Glomerular visceral epithelial cell (primary cell): Measurements from ENCODE around the gene NLRX1.
"Not testable (repeated sequence)": the region's sequence is repeated elsewhere in the genome, so short reads cannot be mapped to it uniquely, and the experiment has no call there.

Source experiments
- DNase-seq: peaks from one replicate; pipeline ENCODE4 v3.0.0-alpha.2; 2016; ENCODE audit errors: extremely low spot score

NLRX1 gene, protein sequence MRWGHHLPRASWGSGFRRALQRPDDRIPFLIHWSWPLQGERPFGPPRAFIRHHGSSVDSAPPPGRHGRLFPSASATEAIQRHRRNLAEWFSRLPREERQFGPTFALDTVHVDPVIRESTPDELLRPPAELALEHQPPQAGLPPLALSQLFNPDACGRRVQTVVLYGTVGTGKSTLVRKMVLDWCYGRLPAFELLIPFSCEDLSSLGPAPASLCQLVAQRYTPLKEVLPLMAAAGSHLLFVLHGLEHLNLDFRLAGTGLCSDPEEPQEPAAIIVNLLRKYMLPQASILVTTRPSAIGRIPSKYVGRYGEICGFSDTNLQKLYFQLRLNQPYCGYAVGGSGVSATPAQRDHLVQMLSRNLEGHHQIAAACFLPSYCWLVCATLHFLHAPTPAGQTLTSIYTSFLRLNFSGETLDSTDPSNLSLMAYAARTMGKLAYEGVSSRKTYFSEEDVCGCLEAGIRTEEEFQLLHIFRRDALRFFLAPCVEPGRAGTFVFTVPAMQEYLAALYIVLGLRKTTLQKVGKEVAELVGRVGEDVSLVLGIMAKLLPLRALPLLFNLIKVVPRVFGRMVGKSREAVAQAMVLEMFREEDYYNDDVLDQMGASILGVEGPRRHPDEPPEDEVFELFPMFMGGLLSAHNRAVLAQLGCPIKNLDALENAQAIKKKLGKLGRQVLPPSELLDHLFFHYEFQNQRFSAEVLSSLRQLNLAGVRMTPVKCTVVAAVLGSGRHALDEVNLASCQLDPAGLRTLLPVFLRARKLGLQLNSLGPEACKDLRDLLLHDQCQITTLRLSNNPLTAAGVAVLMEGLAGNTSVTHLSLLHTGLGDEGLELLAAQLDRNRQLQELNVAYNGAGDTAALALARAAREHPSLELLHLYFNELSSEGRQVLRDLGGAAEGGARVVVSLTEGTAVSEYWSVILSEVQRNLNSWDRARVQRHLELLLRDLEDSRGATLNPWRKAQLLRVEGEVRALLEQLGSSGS

DNA sequence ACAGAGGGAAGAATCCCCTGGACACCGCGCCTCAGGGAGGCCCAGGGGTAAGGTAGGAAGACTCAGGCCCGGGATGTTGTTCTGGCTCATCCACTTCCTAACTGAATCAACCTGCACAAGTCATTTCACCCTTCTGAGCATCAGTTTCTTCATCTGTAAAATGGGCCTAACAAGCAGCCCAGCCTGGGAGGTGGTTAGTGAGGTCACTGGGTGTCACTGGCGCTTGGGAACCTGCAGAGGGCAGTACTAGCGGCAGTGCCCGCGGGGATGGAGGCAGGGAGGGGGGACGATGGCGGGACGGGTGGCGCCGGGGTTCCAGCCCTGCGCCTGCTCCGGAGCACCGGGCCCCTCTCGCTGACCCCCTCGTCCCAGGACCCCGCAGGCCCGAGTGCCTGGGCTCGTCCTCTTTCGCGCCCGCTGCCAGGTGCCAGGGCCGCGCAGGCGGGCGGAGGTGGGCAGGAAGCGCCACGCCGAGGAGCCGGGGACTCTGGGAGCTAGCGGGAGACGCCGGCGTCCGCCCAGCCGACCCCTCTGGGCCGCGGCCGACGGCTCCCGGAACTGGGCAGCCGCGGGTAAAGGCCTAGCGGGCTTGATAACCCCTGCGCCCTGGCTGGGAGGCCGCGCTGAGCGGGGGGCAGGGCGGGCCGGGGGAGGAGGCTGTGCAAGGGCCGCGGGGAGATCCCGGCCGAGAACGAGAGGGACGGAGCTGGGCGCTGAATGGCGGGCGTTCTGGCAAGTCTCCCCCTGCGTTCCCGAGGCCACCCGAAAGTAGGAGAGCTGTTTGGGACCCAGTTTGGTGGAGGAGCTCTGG is at the start of gene NLRX1:
Gene NLRX1, plus strand, starts transcription at position 255 of the 811 bp plus-strand sequence. CDS start 2,679 bp downstream, outside the sequence.
- DNase-seq: peak; percentile 83

DNA sequence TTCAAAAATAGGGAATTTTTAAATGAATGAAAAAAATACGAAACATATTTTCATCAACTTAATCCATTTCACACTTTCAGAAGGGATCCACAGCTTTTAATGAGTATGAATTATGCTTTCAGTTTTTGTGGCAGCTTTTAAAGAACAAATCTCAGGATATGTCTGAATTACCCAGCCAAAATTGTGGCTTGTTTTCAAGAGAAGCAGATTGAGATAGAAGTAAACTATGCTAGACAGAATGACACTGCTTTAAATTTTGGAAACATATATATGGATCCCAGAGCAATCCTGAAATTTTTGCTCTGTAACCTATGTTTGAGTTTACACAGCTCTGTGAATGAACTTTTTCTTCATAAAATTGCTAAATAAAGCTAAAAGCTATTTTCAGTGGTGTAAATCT is 49.6 kb upstream of the NLRX1 start:
- DNase-seq: no peak

- no peak for DNase-seq
Measured at GRCh38 chr11:119120639-119121007, 47.9 kb upstream of the NLRX1 start.

DNA sequence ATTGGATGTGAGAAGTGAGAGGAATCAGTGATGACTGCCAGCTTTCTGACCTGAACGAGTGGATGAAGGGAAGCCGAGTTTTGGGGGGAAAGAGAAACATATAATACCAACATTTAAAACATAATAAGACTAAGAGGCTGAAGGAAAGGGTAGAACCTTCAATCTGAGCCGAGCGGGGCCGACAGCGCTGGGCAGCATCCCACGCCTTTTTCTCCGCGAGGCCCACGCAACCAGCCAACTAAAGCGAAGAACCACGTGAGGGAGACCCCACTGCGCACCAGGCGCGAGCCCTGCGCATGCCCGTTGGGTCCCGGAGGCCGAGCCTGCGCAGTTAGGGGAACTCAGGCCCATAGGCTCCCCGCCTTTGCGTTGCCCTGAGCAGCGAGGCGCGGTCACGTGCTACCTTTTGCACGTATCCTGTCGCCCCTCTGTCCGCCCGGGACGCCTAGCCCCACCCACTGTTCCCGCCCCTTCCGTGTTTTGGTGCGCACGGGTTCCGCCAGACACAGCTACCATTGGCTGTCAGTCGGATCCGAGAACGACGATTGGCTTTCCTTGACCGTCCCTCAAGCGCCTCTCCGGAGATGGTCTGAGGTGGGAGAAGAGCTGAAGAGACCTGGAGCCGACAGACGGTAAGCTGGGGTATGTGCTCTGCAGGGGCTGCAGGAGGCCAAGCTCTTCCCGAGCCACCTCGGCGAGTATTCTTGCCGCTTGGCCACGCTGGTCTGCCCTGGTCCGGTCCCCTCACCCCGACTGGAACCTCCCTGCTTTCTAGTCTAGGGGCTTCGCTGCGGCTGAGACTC is 47.3 kb upstream of the NLRX1 start, which contains the start of gene HINFP:
Gene HINFP, plus strand, starts transcription at position 573 of the 803 bp plus-strand sequence. CDS start 5,365 bp downstream, outside the sequence.
- DNase-seq: peak; percentile 98

DNA sequence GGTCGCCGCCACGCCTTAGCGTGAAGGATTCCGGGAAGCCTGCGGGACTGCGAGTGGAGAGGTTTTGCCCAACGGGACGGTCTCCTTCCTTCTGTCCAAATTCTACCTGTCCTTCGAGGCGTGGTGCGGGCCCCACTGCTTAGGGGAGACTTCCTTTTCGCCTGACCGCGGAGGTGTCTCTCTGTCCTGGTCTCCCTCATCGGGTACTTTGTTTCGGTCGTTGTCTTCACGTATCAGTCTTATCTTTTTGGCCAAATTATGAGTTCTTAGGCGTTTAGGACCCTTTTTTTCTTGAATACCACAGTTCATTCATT is 46.8 kb upstream of the NLRX1 start:
- DNase-seq: no peak

DNA sequence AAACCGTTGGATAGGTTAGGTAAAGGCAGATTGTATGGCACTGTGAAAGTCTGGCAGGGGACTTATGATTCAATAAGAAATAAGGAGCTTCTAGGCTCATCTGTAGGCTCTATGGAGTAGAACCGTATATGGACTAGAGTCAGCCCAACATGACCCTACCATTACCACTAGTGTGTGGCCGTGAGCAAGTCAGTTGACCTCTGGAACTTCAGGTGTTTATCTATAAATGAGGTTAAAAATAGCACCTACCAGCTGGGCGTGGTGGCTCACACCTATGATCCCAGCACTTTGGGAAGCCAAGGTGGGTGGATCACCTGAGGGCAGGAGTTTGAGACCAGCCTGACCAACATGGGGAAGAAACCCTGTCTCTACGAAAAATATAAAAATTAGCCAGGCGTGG is 42.7 kb upstream of the NLRX1 start:
- DNase-seq: no peak

GRCh38 chr11:119126675-119127268 is 41.8 kb upstream of the NLRX1 start:
- no peak for DNase-seq

GRCh38 chr11:119130662-119131061 is 37.9 kb upstream of the NLRX1 start:
- peak; percentile 21 for DNase-seq

- no peak for DNase-seq
Measured at GRCh38 chr11:119134389-119134978, 34.0 kb upstream of the NLRX1 start.

GRCh38 chr11:119139276-119139675 is 29.2 kb upstream of the NLRX1 start:
- DNase-seq: not testable (repeated sequence)

DNA sequence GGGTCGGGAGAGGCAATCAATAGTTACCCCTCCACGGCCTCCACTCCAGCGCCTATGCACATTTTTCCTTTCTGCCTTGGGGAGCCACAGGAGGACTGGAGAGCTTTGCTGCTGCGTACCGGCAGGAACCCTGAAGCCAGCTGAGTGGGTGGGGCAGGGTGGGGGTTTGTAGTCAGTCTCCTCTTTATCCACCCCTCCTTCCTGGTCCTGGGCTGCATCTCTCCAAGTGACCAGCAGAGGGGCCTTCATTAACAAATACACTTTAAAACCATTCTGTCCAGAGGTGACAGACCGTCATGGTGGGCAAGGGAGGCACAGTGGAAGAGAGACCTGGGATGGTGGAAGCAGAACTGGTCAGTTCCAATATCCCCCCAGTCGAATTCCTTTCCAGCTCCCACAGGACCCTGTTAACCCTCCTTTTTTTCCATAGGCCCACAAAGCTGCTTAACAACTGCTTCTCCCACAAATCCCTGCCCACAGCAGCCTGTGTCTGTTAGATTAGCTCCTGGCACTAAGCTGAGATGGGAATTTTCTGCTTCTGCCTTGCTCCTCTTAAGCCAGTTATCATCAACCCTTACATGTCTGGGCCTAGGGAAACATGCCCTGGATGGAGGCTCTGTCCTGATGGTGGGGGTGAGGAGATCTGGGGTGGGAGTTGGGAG is 23.6 kb upstream of the NLRX1 start:
- DNase-seq: peak; percentile 76

DNA sequence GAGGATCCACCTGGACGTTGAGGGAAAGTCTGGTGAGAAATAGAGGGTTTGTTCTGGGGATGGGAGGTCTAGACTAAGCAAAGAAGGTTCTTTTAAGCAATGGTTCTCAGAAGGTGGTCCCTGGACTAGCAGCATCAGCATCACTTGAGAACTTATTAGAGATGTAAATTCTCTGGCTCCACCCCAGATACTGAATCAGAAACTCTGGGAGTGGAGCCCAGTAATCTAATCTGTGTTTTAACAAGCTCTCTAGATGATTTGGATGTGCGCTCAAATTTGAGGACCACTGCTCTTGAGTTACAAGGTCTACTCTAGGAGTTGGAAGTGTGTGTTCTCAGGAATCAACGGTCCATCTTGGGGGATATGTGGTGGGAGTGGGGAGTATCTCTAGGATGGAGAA is 23.0 kb upstream of the NLRX1 start:
- DNase-seq: no peak

DNA sequence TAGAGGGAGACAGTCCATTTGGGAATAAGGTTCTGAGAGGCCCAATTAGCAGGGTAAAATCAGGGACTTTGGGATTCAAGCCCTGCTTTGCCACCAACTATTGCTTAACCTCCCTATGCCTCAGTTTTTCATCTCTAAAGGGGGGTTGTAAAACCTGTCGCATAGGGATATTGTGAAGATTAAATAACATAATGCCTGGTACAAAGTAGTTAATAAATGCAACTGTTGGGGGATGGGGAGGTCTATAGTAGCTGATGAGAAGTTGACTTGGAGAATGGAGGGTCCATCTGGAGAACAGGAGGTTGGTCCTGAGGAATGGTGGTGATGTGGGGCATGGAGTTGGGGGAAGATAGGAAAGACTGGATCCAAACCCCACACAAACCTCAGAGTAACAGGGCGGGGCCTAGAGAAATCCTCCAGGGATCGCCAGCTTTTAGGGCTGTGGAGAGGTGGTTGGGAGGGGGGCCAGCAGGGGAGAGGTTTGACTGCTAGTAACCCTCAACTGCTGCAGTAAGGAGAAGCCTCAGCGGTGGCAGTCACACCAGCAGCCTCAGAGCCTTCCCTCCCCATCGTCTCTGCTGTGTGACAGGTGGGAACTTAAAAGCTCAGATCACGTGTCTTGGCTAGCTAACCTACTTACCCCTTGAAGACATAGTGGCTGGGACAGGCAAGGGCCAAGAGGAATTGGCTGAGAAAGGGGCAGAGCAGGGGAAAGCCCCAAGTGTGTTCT is 20.8 kb upstream of the NLRX1 start:
- DNase-seq: no peak

DNA sequence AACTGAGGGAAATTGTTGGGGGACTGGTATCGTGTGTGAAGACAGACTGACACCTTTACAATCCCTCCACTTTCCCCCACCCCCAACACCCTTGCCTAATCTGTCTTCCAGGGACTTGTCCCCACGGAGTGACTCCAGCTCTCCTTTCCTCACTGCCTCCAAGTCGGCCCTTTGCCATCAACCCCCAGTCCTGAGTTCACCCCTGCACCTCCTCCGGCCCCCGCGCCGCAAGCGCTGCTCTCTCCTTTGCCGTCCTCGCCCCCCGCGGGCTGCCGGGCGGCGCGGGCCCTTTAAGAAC is 19.9 kb upstream of the NLRX1 start:
- no peak for DNase-seq

- no peak for DNase-seq
Measured at GRCh38 chr11:119149018-119149785, 19.3 kb upstream of the NLRX1 start, which contains the start of gene ABCG4. Gene ABCG4, plus strand, starts transcription at chr11:119149052. Its CDS starts 914 bp downstream, at chr11:119149966.

GRCh38 chr11:119149786-119150275 is 18.7 kb upstream of the NLRX1 start:
- DNase-seq: no peak

- no peak for DNase-seq
Measured at GRCh38 chr11:119152043-119152442, 16.5 kb upstream of the NLRX1 start.

GRCh38 chr11:119152604-119153003 is 15.9 kb upstream of the NLRX1 start:
- DNase-seq: no peak
